HCT116 (cell line): Measurements from ENCODE around the gene FBXL13. TPM values are rescaled to one million over a fixed set of nuclear protein-coding genes. Genes with fewer than 3 reads are reported as not detected.

Experiments
- ATAC-seq: fragments of 200-7000 bp; cut with Tn5 transposase; 2 replicates; pipeline ENCODE4 v1.9.1; 2020; ENCODE audit warnings: mild to moderate bottlenecking, moderate library complexity
- BruUV-seq: library from RNA; stranded (reverse); fragments of 400-500 nt; replicated peaks from 2 replicates; lab custom pipeline; 2021; lab: Mats Ljungman, UMichigan
- CTCF ChIA-PET: fragments of 300-600 bp; sonication (Branson Sonifier 250); formaldehyde crosslinking; loops from one replicate; lab custom pipeline; 2021; ENCODE audit warnings: antibody characterized with exemption; lab: Charles Lee
- POLR2A ChIA-PET: fragments of 300-600, 350-600 bp; sonication (Branson Sonifier 250); formaldehyde crosslinking; loops from one replicate; lab custom pipeline; 2021; ENCODE audit warnings: antibody characterized with exemption; lab: Charles Lee
- RAD21 ChIA-PET, 2 experiments: fragments of 300-600 bp; sonication (Branson Sonifier 250); formaldehyde crosslinking; loops; one replicate each; lab custom pipeline; 2023; ENCODE audit warnings: low total read pairs in 2 of 2; ENCODE audit not compliant: uncharacterized antibody in 2 of 2, unreplicated experiment in 2 of 2, low non-redundant PET in 1 of 2; lab: Charles Lee
- DNase-seq: peaks from one replicate; pipeline ENCODE4 v3.0.0-alpha.2; 2010; ENCODE audit warnings: low read depth, low spot score
- H2AFZ ChIP-seq: fragments of 200-600 bp; shearing (Covaris generic), sonication (generic); 2 replicates; pipeline ENCODE4 v1.6.1; 2017; ENCODE audit warnings: low read depth, mixed run types, mixed read lengths, antibody characterized with exemption, low read length; ENCODE audit not compliant: poor library complexity, severe bottlenecking
- H3K27ac ChIP-seq: 2 replicates; pipeline ENCODE4 v1.5.1; 2012; ENCODE audit warnings: low read depth, low read length
- H3K27me3 ChIP-seq: fragments of 200-600 bp; sonication (generic); 2 replicates; pipeline ENCODE4 v1.6.1; 2016; ENCODE audit warnings: mixed run types, low read length, mixed read lengths; ENCODE audit not compliant: insufficient read depth
- H3K36me3 ChIP-seq, 2 experiments: fragments of 200-500 bp in 1 of 2; fragments of 200-600 bp in 1 of 2; sonication (Bioruptor generic) in 1 of 2; sonication (generic) in 1 of 2; 2 replicates each; pipeline versions ENCODE4 v1.5.1 to v1.6.1; 2014 to 2016; ENCODE audit warnings: low read length in 2 of 2, inconsistent platforms in 1 of 2, mixed read lengths in 1 of 2, mixed run types in 1 of 2; ENCODE audit not compliant: insufficient read depth in 2 of 2, control insufficient read depth in 1 of 2
- H3K4me1 ChIP-seq, 2 experiments: fragments of 200-600 bp in 1 of 2; sonication (generic) in 1 of 2; 2 replicates each; pipeline versions ENCODE4 v1.5.1 to v1.6.1; 2012 to 2017; ENCODE audit warnings: low read length in 2 of 2, inconsistent platforms in 1 of 2, mild to moderate bottlenecking in 1 of 2, mixed read lengths in 1 of 2, mixed run types in 1 of 2, moderate library complexity in 1 of 2; ENCODE audit not compliant: insufficient read depth in 2 of 2, control insufficient read depth in 1 of 2
- H3K4me2 ChIP-seq: fragments of 200-600 bp; sonication (generic); 2 replicates; pipeline ENCODE4 v1.6.1; 2017; ENCODE audit warnings: mixed run types, low read length, mixed read lengths
- H3K4me3 ChIP-seq, 2 experiments: fragments of 200-600 bp in 1 of 2; sonication (generic) in 1 of 2; replicated peaks in 1 of 2; 2 replicates each; pipeline ENCODE4 v1.5.1; 2011 to 2016; ENCODE audit warnings: low read length in 2 of 2, control low read depth in 1 of 2, low read depth in 1 of 2, mild to moderate bottlenecking in 1 of 2, mixed read lengths in 1 of 2, mixed run types in 1 of 2
- H3K79me2 ChIP-seq: fragments of 200-600 bp; sonication (generic); 2 replicates; pipeline ENCODE4 v1.6.1; 2017; ENCODE audit warnings: mild to moderate bottlenecking, mixed run types, low read length, moderate library complexity, mixed read lengths; ENCODE audit not compliant: insufficient read depth
- H3K9ac ChIP-seq: fragments of 200-600 bp; sonication (generic); 2 replicates; pipeline ENCODE4 v1.6.1; 2016; ENCODE audit warnings: low read length, mixed read lengths
- H3K9me2 ChIP-seq: fragments of 200-600 bp; sonication (generic), shearing (Covaris generic); 2 replicates; pipeline ENCODE4 v1.6.1; 2017; ENCODE audit warnings: mixed run types, mild to moderate bottlenecking, moderate library complexity; ENCODE audit not compliant: insufficient read depth
- H3K9me3 ChIP-seq, 2 experiments: fragments of 200-500 bp in 1 of 2; fragments of 200-600 bp in 1 of 2; sonication (Bioruptor generic) in 1 of 2; sonication (generic) in 1 of 2; 2 replicates each; pipeline ENCODE4 v1.6.1; 2014 to 2017; ENCODE audit warnings: low read length in 2 of 2, mixed read lengths in 2 of 2, inconsistent platforms in 1 of 2, low read depth in 1 of 2, mild to moderate bottlenecking in 1 of 2, mixed run types in 1 of 2, moderate library complexity in 1 of 2; ENCODE audit not compliant: control insufficient read depth in 1 of 2, insufficient read depth in 1 of 2
- H4K20me1 ChIP-seq: fragments of 200-600 bp; sonication (generic), shearing (Covaris generic); 2 replicates; pipeline ENCODE4 v1.6.1; 2017; ENCODE audit warnings: mixed run types, mild to moderate bottlenecking, moderate library complexity; ENCODE audit not compliant: insufficient read depth
- CBX3 ChIP-seq: IDR thresholded peaks from 2 replicates; pipeline ENCODE4 v1.6.1; 2012; ENCODE audit warnings: low read depth
- CTCF ChIP-seq, 3 experiments: fragments of 200-600 bp in 1 of 3; sonication (generic) in 1 of 3; IDR thresholded peaks in 2 of 3; conservative IDR thresholded peaks in 1 of 3; 2 replicates each; pipeline ENCODE4 v1.5.1; 2012 to 2017; ENCODE audit warnings: low read depth in 2 of 3, low read length in 2 of 3, antibody characterized with exemption in 1 of 3, borderline replicate concordance in 1 of 3, control low read depth in 1 of 3, mild to moderate bottlenecking in 1 of 3, mixed read lengths in 1 of 3, mixed run types in 1 of 3, moderate library complexity in 1 of 3; ENCODE audit not compliant: insufficient read depth in 1 of 3
- EGR1 ChIP-seq: IDR thresholded peaks from 2 replicates; pipeline ENCODE4 v1.6.1; 2012; ENCODE audit warnings: low read depth
- EZH2phosphoT487 ChIP-seq: fragments of 200-600 bp; IDR thresholded peaks from 2 replicates; pipeline ENCODE4 v1.6.1; 2018; ENCODE audit warnings: antibody characterized with exemption, borderline replicate concordance
- POLR2A ChIP-seq: IDR thresholded peaks from 2 replicates; pipeline ENCODE4 v1.7.0; 2011; ENCODE audit warnings: borderline replicate concordance; ENCODE audit not compliant: insufficient read depth, insufficient read length; ENCODE audit errors: extremely low read depth
- POLR2AphosphoS5 ChIP-seq: IDR thresholded peaks from 2 replicates; pipeline ENCODE4 v1.6.1; 2011; ENCODE audit warnings: mild to moderate bottlenecking, low read depth, low read length, moderate library complexity
- REST ChIP-seq: IDR thresholded peaks from 2 replicates; pipeline ENCODE4 v1.6.1; 2012; ENCODE audit warnings: low read depth
- SIN3A ChIP-seq: IDR thresholded peaks from 2 replicates; pipeline ENCODE4 v1.6.1; 2012; ENCODE audit warnings: low read depth
- SRF ChIP-seq: IDR thresholded peaks from 2 replicates; pipeline ENCODE4 v1.6.1; 2012; ENCODE audit warnings: low read depth
- YY1 ChIP-seq: IDR thresholded peaks from 2 replicates; pipeline ENCODE4 v1.6.1; 2011; ENCODE audit warnings: low read length, low read depth, moderate library complexity, mild to moderate bottlenecking; ENCODE audit not compliant: insufficient replicate concordance; ENCODE audit errors: extremely low read depth
- ZBTB33 ChIP-seq: IDR thresholded peaks from 2 replicates; pipeline ENCODE4 v1.6.1; 2011; ENCODE audit warnings: mild to moderate bottlenecking, low read length, moderate library complexity; ENCODE audit not compliant: insufficient replicate concordance; ENCODE audit errors: extremely low read depth
- ZNF274 ChIP-seq: fragments of 200-500 bp; sonication (Bioruptor generic); IDR thresholded peaks from 2 replicates; pipeline ENCODE4 v1.6.1; 2014; ENCODE audit warnings: mild to moderate bottlenecking, low read depth, low read length, inconsistent platforms
- intact Hi-C: fragments of 100-400 bp; cut with micrococcal nuclease; formaldehyde crosslinking; loops from 2 replicates; pipeline ENCODE4 v1.10.0; 2022
- total RNA-seq: library from RNA; stranded (reverse); gene quantifications from one replicate; pipeline ENCODE4 v1.2.1, GENCODE V29; 2021; ENCODE audit not compliant: unreplicated experiment

The FBXL13 gene
- total RNA-seq, 1 experiment from 2014 or later, result 1.0 TPM

- Histone ChIP-seq H3K4me2 (no peak overlapping the region), H3K9me2 (peaks cover 6% of the 10 kb centered on the region; the same call in 1 of the 2 replicates), H3K9ac (no peak overlapping the region), H3K9me3 (no peaks in the 10 kb centered on the region), H3K4me1 (no peaks in the 10 kb centered on the region), H2AFZ (no peak overlapping the region), H3K79me2 (no peaks in the 10 kb centered on the region), H3K4me3 (no peak overlapping the region), H3K27me3 (no peaks in the 10 kb centered on the region), H3K36me3 (no peaks in the 10 kb centered on the region), H3K27ac (no peak overlapping the region), H4K20me1 (no peaks in the 10 kb centered on the region)
- CTCF ChIA-PET, result no interaction called here
- BruUV-seq, result no TSS peak
- intact Hi-C loops, result no loop called here
- DNase-seq (no peak), ATAC-seq (no peak)
- POLR2A ChIA-PET, result no interaction called here
- TF ChIP-seq EZH2phosphoT487, result no peak
- no peak for TF ChIP-seq EGR1
- no peak for TF ChIP-seq POLR2AphosphoS5
- TF ChIP-seq SRF, result no peak
- no peak for TF ChIP-seq ZBTB33
- no peak for TF ChIP-seq POLR2A
- TF ChIP-seq CTCF (IDR thresholded peaks at IDR 0.05 in 2 of 3, conservative IDR thresholded peaks at IDR 0.05 in 1 of 3; ENCODE audit: borderline replicate concordance in 1 of 3, insufficient read depth in 1 of 3, low read depth in 2 of 3, low read length in 2 of 3), result no peak
- TF ChIP-seq CBX3, result no peak
- TF ChIP-seq REST, result no peak
- no peak for TF ChIP-seq SIN3A
- TF ChIP-seq YY1, result no peak
- no peak for TF ChIP-seq ZNF274
- RAD21 ChIA-PET, result no interaction called here
These were observed 230.7 kb downstream of the FBXL13 start for GRCh38 chr7:102843850-102844249.
